Fibroblast of villous mesenchyme (primary cell): ENCODE measurements around the gene IDUA. TPM values are rescaled to one million over a fixed set of nuclear protein-coding genes. Genes with fewer than 3 reads are reported as not detected.
A peak's percentile ranks its signal among the peaks of the same experiment; 100 is the strongest.
"Not testable (repeated sequence)": the region's sequence is repeated elsewhere in the genome, so short reads cannot be mapped to it uniquely, and the experiment has no call there.

Source experiments
- DNase-seq: peaks from one replicate; pipeline ENCODE4 v3.0.0-alpha.2; 2010; ENCODE audit warnings: low read depth
- H3K4me3 ChIP-seq: 2 replicates; pipeline ENCODE4 v1.5.1; 2011; ENCODE audit warnings: low read depth, mild to moderate bottlenecking, low read length
- total RNA-seq: library from RNA; depleted of rRNA; stranded (reverse); fragments of >200 nt; gene quantifications from 2 replicates; pipeline ENCODE4 v1.2.3, GENCODE V29; 2012
- TF ChIP-seq, protein P1 (sequence below): IDR thresholded peaks from 2 replicates; pipeline ENCODE4 v1.5.1; 2012; ENCODE audit warnings: low read depth, mild to moderate bottlenecking, low read length; ENCODE audit not compliant: insufficient read depth

IDUA gene
- total RNA-seq, 1 donor, result 10.4 TPM

DNA sequence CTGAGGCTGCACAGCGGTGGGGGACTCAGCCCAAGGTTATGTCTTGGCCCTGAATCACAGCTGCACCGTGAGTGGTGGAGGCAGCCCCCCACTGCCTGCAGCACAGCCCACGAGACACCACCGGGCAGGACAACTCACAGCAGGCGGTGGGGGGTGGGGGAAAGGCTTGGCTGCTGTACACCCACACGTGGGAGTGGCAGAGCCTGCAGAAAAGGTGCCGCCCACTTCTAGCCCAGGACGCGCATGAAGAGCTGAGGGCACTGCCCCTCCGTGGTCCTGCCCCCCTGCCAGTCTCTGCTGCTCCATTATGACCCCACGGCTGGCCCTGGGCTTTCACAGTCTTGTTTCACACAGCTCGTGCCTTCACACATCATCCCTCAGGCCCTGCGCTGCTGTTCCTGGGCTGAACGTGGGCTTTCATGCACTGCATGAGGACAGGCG, 65.4 kb downstream of the IDUA start:
- H3K4me3 ChIP-seq, result no peak overlapping the region
- no peak for DNase-seq
- TF ChIP-seq, protein P1, sequence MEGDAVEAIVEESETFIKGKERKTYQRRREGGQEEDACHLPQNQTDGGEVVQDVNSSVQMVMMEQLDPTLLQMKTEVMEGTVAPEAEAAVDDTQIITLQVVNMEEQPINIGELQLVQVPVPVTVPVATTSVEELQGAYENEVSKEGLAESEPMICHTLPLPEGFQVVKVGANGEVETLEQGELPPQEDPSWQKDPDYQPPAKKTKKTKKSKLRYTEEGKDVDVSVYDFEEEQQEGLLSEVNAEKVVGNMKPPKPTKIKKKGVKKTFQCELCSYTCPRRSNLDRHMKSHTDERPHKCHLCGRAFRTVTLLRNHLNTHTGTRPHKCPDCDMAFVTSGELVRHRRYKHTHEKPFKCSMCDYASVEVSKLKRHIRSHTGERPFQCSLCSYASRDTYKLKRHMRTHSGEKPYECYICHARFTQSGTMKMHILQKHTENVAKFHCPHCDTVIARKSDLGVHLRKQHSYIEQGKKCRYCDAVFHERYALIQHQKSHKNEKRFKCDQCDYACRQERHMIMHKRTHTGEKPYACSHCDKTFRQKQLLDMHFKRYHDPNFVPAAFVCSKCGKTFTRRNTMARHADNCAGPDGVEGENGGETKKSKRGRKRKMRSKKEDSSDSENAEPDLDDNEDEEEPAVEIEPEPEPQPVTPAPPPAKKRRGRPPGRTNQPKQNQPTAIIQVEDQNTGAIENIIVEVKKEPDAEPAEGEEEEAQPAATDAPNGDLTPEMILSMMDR, result no peak

DNA sequence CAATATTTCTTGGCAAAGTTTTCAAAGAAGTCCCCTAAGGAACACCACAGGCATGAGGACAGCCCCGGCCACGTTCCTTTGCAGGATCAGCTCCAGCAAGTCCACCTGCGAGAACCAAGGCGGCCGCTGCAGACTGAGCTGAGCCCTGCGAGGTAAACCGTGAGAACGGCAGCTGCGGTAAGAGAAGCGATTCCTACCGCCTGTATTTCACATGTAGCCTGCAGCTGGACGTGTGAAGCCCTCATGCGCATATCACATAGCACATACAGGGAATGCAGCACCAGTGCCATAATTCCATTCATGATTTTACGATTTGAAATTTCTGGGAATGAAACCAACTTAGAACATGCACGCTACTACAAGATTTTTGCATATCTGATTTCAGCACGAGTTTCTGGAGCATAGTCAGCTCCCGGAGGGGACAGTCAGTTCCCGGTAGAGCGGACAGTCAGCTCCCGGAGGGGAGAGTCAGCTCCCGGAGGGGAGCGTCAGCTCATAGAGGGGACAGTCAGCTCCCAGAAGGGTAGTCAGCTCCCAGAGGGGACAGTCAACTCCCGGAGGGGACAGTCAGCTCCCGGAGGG, 66.3 kb downstream of the IDUA start:
- DNase-seq, result peak; percentile 62
- H3K4me3 ChIP-seq, result no peak overlapping the region
- TF ChIP-seq, protein P1, result no peak

DNA sequence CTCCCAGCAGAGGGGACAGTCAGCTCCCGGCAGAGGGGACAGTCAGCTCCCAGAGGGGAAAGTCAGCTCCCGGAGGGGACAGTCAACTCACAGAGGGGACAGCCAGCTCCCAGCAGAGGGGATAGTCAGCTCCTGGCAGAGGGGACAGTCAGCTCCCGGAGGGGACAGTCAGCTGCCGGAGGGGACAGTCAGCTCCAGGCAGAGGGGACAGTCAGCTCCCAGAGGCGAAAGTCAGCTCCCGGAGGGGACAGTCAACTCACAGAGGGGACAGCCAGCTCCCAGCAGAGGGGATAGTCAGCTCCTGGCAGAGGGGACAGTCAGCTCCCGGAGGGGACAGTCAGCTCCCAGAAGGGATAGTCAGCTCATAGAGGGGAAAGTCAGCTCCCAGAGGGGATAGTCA, 67.0 kb downstream of the IDUA start:
- DNase-seq, H3K4me3 ChIP-seq: not testable (repeated sequence)

Other genes starting within 250 kb of the IDUA start
- not detected in 2 replicates for gene CPLX1, start 160.9 kb upstream of the IDUA start, total RNA-seq
- 44.0 and 68.0 TPM in 2 replicates for gene GAK, start 54.7 kb upstream of the IDUA start, total RNA-seq
- 8.2 and 10.3 TPM in 2 replicates for gene TMEM175, start 54.6 kb upstream of the IDUA start, total RNA-seq
- 11.2 and 13.2 TPM in 2 replicates for gene DGKQ, start 13.5 kb upstream of the IDUA start, total RNA-seq
- under 0.01 and 0.32 TPM in 2 replicates for gene SLC26A1, start 6.4 kb downstream of the IDUA start, total RNA-seq
- 8.1 and 8.6 TPM in 2 replicates for gene FGFRL1, start 24.6 kb downstream of the IDUA start, total RNA-seq
- 2.9 and 3.0 TPM in 2 replicates for gene RNF212, start 126.5 kb downstream of the IDUA start, total RNA-seq
- gene SPON2, start 185.5 kb downstream of the IDUA start, total RNA-seq, result 197 and 601 TPM in 2 replicates